ENCODE results near the gene TRAF7. TPM values are rescaled to one million over a fixed set of nuclear protein-coding genes. Genes with fewer than 3 reads are reported as not detected.
"Not testable (repeated sequence)": the region's sequence is repeated elsewhere in the genome, so short reads cannot be mapped to it uniquely, and the experiment has no call there.

Gene TRAF7
- total RNA-seq, 1 experiment from 2014 or later, result 99.9 TPM

GRCh38 chr16:2121325-2121724 is 34.3 kb upstream of the TRAF7 start:
- peak; percentile 92 for DNase-seq (ENCODE audit: low spot score)
- in situ Hi-C loops (cut with HindIII; ENCODE audit: low sequenced_read_pairs), result not testable (repeated sequence)

- in situ Hi-C loops (cut with HindIII; ENCODE audit: low sequenced_read_pairs), result no loop called here
- DNase-seq (ENCODE audit: low spot score), result peak; percentile 58
These were observed 33.7 kb upstream of the TRAF7 start for GRCh38 chr16:2121853-2122252.

- DNase-seq (ENCODE audit: low spot score), result no peak
- in situ Hi-C loops (cut with HindIII; ENCODE audit: low sequenced_read_pairs), result no loop called here
These were observed 33.2 kb upstream of the TRAF7 start for GRCh38 chr16:2122429-2122828.

- DNase-seq (ENCODE audit: low spot score); in situ Hi-C loops (cut with HindIII; ENCODE audit: low sequenced_read_pairs): not testable (repeated sequence)
These were observed 32.5 kb upstream of the TRAF7 start for GRCh38 chr16:2122934-2123683.

GRCh38 chr16:2123706-2124376 is 31.7 kb upstream of the TRAF7 start:
- in situ Hi-C loops (cut with HindIII; ENCODE audit: low sequenced_read_pairs), result not testable (repeated sequence)

GRCh38 chr16:2124377-2124693 is 31.2 kb upstream of the TRAF7 start:
- not testable (repeated sequence) for DNase-seq (ENCODE audit: low spot score)

More at GRCh38 chr16:2123706-2124376, 31.7 kb upstream of the TRAF7 start:
- not testable (repeated sequence) for DNase-seq (ENCODE audit: low spot score)

GRCh38 chr16:2124694-2125444 is 30.7 kb upstream of the TRAF7 start:
- peak; percentile 90 for DNase-seq (ENCODE audit: low spot score)
- in situ Hi-C loops (cut with HindIII; ENCODE audit: low sequenced_read_pairs), result not testable (repeated sequence)

More at GRCh38 chr16:2124377-2124693, 31.2 kb upstream of the TRAF7 start:
- in situ Hi-C loops (cut with HindIII; ENCODE audit: low sequenced_read_pairs), result not testable (repeated sequence)

GRCh38 chr16:2125609-2126008 is 30.0 kb upstream of the TRAF7 start:
- in situ Hi-C loops (cut with HindIII; ENCODE audit: low sequenced_read_pairs); DNase-seq (ENCODE audit: low spot score): not testable (repeated sequence)

GRCh38 chr16:2126161-2126743 is 29.3 kb upstream of the TRAF7 start:
- in situ Hi-C loops (cut with HindIII; ENCODE audit: low sequenced_read_pairs); DNase-seq (ENCODE audit: low spot score): not testable (repeated sequence)

GRCh38 chr16:2126928-2127556 is 28.5 kb upstream of the TRAF7 start:
- in situ Hi-C loops (cut with HindIII; ENCODE audit: low sequenced_read_pairs); DNase-seq (ENCODE audit: low spot score): not testable (repeated sequence)

- in situ Hi-C loops (cut with HindIII; ENCODE audit: low sequenced_read_pairs), result not testable (repeated sequence)
- peak; percentile 57 for DNase-seq (ENCODE audit: low spot score)
These were observed 27.8 kb upstream of the TRAF7 start for GRCh38 chr16:2127630-2128280.

GRCh38 chr16:2129251-2129650 is 26.3 kb upstream of the TRAF7 start:
- in situ Hi-C loops (cut with HindIII; ENCODE audit: low sequenced_read_pairs); DNase-seq (ENCODE audit: low spot score): not testable (repeated sequence)

- in situ Hi-C loops (cut with HindIII; ENCODE audit: low sequenced_read_pairs), result not testable (repeated sequence)
- peak; percentile 37 for DNase-seq (ENCODE audit: low spot score)
These were observed 25.6 kb upstream of the TRAF7 start for GRCh38 chr16:2129890-2130447.

- in situ Hi-C loops (cut with HindIII; ENCODE audit: low sequenced_read_pairs), result not testable (repeated sequence)
These were observed 21.8 kb upstream of the TRAF7 start for GRCh38 chr16:2133797-2134196.

GRCh38 chr16:2135071-2135470 is 20.5 kb upstream of the TRAF7 start:
- DNase-seq (ENCODE audit: low spot score); in situ Hi-C loops (cut with HindIII; ENCODE audit: low sequenced_read_pairs): not testable (repeated sequence)

More at GRCh38 chr16:2133797-2134196, 21.8 kb upstream of the TRAF7 start:
- not testable (repeated sequence) for DNase-seq (ENCODE audit: low spot score)

GRCh38 chr16:2135770-2136490 is 19.7 kb upstream of the TRAF7 start, which contains the start of gene PKD1:
Gene PKD1 (minus strand): TSS chr16:2135898. CDS start chr16:2135689, 209 bp downstream.
- in situ Hi-C loops (cut with HindIII; ENCODE audit: low sequenced_read_pairs), result not testable (repeated sequence)
- peak; percentile 93 for DNase-seq (ENCODE audit: low spot score)
